ENCODE measurements around the gene TBC1D22A. TPM values are rescaled to one million over a fixed set of nuclear protein-coding genes. Genes with fewer than 3 reads are reported as not detected.

The TBC1D22A gene
- total RNA-seq, 3 donors from 2014 or later, result 29.8 to 31.1 (median 29.9) TPM

GRCh38 chr22:47052236-47053012, 290.0 kb downstream of the TBC1D22A start:
- H3K9me3 Mint-ChIP-seq, result no peaks in the 10 kb centered on the region

GRCh38 chr22:47053013-47053725, 290.7 kb downstream of the TBC1D22A start:
- Mint-ChIP-seq H3K9me3 (no peaks in the 10 kb centered on the region), H3K4me1 (ENCODE audit: low read depth) (peaks cover 2% of the 10 kb centered on the region), H3K27me3 (ENCODE audit: low read depth) (no peaks in the 10 kb centered on the region), H3K36me3 (ENCODE audit: insufficient read depth) (peaks cover 13% of the 10 kb centered on the region), H3K4me3 (no peak overlapping the region)
- ATAC-seq, result no peak
- DNase-seq, result no peak

More at GRCh38 chr22:47052236-47053012, 290.0 kb downstream of the TBC1D22A start:
- ATAC-seq (no peak), DNase-seq (no peak)
- peaks cover 3% of the 10 kb centered on the region for H3K4me1 Mint-ChIP-seq (ENCODE audit: low read depth)
- peaks cover 13% of the 10 kb centered on the region for H3K36me3 Mint-ChIP-seq (ENCODE audit: insufficient read depth)
- H3K27me3 Mint-ChIP-seq (ENCODE audit: low read depth), result no peaks in the 10 kb centered on the region
- H3K4me3 Mint-ChIP-seq, result no peak overlapping the region

- H3K27me3 Mint-ChIP-seq (ENCODE audit: low read depth), result no peaks in the 10 kb centered on the region
Measured at GRCh38 chr22:47053726-47054141, 291.3 kb downstream of the TBC1D22A start.

GRCh38 chr22:47054231-47055072, 292.0 kb downstream of the TBC1D22A start:
- no peak for ATAC-seq
- Mint-ChIP-seq H3K36me3 (ENCODE audit: insufficient read depth) (peaks cover 15% of the 10 kb centered on the region), H3K27me3 (ENCODE audit: low read depth) (no peaks in the 10 kb centered on the region), H3K9me3 (no peaks in the 10 kb centered on the region), H3K4me1 (ENCODE audit: low read depth) (no peaks in the 10 kb centered on the region), H3K4me3 (no peak overlapping the region)
- DNase-seq, result no peak

More at GRCh38 chr22:47053726-47054141, 291.3 kb downstream of the TBC1D22A start:
- H3K4me3 Mint-ChIP-seq, result no peak overlapping the region
- H3K4me1 Mint-ChIP-seq (ENCODE audit: low read depth), result peaks cover 2% of the 10 kb centered on the region
- ATAC-seq (no peak), DNase-seq (no peak)
- H3K36me3 Mint-ChIP-seq (ENCODE audit: insufficient read depth), result peaks cover 13% of the 10 kb centered on the region
- no peaks in the 10 kb centered on the region for H3K9me3 Mint-ChIP-seq

GRCh38 chr22:47055073-47055355, 292.6 kb downstream of the TBC1D22A start:
- ATAC-seq (no peak), DNase-seq (no peak)
- Mint-ChIP-seq H3K27me3 (ENCODE audit: low read depth) (no peaks in the 10 kb centered on the region), H3K9me3 (no peaks in the 10 kb centered on the region), H3K36me3 (ENCODE audit: insufficient read depth) (peaks cover 20% of the 10 kb centered on the region), H3K4me1 (ENCODE audit: low read depth) (no peaks in the 10 kb centered on the region), H3K4me3 (no peak overlapping the region)

GRCh38 chr22:47055461-47055860, 293.0 kb downstream of the TBC1D22A start:
- no peaks in the 10 kb centered on the region for H3K27me3 Mint-ChIP-seq (ENCODE audit: low read depth)
- no peaks in the 10 kb centered on the region for H3K4me1 Mint-ChIP-seq (ENCODE audit: low read depth)
- ATAC-seq (no peak), DNase-seq (no peak)
- peaks cover 20% of the 10 kb centered on the region for H3K36me3 Mint-ChIP-seq (ENCODE audit: insufficient read depth)
- H3K4me3 Mint-ChIP-seq, result no peak overlapping the region
- no peaks in the 10 kb centered on the region for H3K9me3 Mint-ChIP-seq

- peaks cover 20% of the 10 kb centered on the region for H3K36me3 Mint-ChIP-seq (ENCODE audit: insufficient read depth)
- no peaks in the 10 kb centered on the region for H3K4me1 Mint-ChIP-seq (ENCODE audit: low read depth)
- no peaks in the 10 kb centered on the region for H3K9me3 Mint-ChIP-seq
- no peaks in the 10 kb centered on the region for H3K27me3 Mint-ChIP-seq (ENCODE audit: low read depth)
- no peak for ATAC-seq
- H3K4me3 Mint-ChIP-seq, result no peak overlapping the region
- DNase-seq, result no peak
Measured at GRCh38 chr22:47055921-47056320, 293.5 kb downstream of the TBC1D22A start.

GRCh38 chr22:47056361-47056760, 293.9 kb downstream of the TBC1D22A start:
- DNase-seq (no peak), ATAC-seq (no peak)
- H3K27me3 Mint-ChIP-seq (ENCODE audit: low read depth), result no peaks in the 10 kb centered on the region
- no peaks in the 10 kb centered on the region for H3K4me1 Mint-ChIP-seq (ENCODE audit: low read depth)
- no peak overlapping the region for H3K4me3 Mint-ChIP-seq
- H3K36me3 Mint-ChIP-seq (ENCODE audit: insufficient read depth), result peaks cover 24% of the 10 kb centered on the region
- H3K9me3 Mint-ChIP-seq, result no peaks in the 10 kb centered on the region

GRCh38 chr22:47056776-47057470, 294.5 kb downstream of the TBC1D22A start:
- DNase-seq (no peak), ATAC-seq (no peak)
- no peaks in the 10 kb centered on the region for H3K27me3 Mint-ChIP-seq (ENCODE audit: low read depth)
- peaks cover 27% of the 10 kb centered on the region for H3K36me3 Mint-ChIP-seq (ENCODE audit: insufficient read depth)
- H3K4me3 Mint-ChIP-seq, result no peak overlapping the region
- no peaks in the 10 kb centered on the region for H3K9me3 Mint-ChIP-seq
- no peaks in the 10 kb centered on the region for H3K4me1 Mint-ChIP-seq (ENCODE audit: low read depth)

- Mint-ChIP-seq H3K36me3 (ENCODE audit: insufficient read depth) (peaks cover 34% of the 10 kb centered on the region), H3K4me3 (no peak overlapping the region), H3K27me3 (ENCODE audit: low read depth) (no peaks in the 10 kb centered on the region), H3K9me3 (no peaks in the 10 kb centered on the region), H3K4me1 (ENCODE audit: low read depth) (no peaks in the 10 kb centered on the region)
- DNase-seq (no peak), ATAC-seq (no peak)
Measured at GRCh38 chr22:47057916-47058585, 295.6 kb downstream of the TBC1D22A start.

- H3K9me3 Mint-ChIP-seq, result no peaks in the 10 kb centered on the region
- ATAC-seq, result no peak
- no peaks in the 10 kb centered on the region for H3K27me3 Mint-ChIP-seq (ENCODE audit: low read depth)
- no peak overlapping the region for H3K4me3 Mint-ChIP-seq
- DNase-seq, result no peak
- no peaks in the 10 kb centered on the region for H3K4me1 Mint-ChIP-seq (ENCODE audit: low read depth)
- peaks cover 29% of the 10 kb centered on the region for H3K36me3 Mint-ChIP-seq (ENCODE audit: insufficient read depth)
Measured at GRCh38 chr22:47059076-47059475, 296.6 kb downstream of the TBC1D22A start.

GRCh38 chr22:47059701-47060161, 297.3 kb downstream of the TBC1D22A start:
- no peaks in the 10 kb centered on the region for H3K4me1 Mint-ChIP-seq (ENCODE audit: low read depth)
- H3K9me3 Mint-ChIP-seq, result no peaks in the 10 kb centered on the region
- ATAC-seq (no peak), DNase-seq (no peak)
- H3K4me3 Mint-ChIP-seq, result no peak overlapping the region
- H3K36me3 Mint-ChIP-seq (ENCODE audit: insufficient read depth), result peaks cover 29% of the 10 kb centered on the region
- H3K27me3 Mint-ChIP-seq (ENCODE audit: low read depth), result no peaks in the 10 kb centered on the region

- H3K36me3 Mint-ChIP-seq (ENCODE audit: insufficient read depth), result peaks cover 29% of the 10 kb centered on the region
- no peaks in the 10 kb centered on the region for H3K4me1 Mint-ChIP-seq (ENCODE audit: low read depth)
- no peaks in the 10 kb centered on the region for H3K9me3 Mint-ChIP-seq
- DNase-seq, result no peak
- no peak overlapping the region for H3K4me3 Mint-ChIP-seq
- H3K27me3 Mint-ChIP-seq (ENCODE audit: low read depth), result no peaks in the 10 kb centered on the region
- no peak for ATAC-seq
Measured at GRCh38 chr22:47060718-47061117, 298.3 kb downstream of the TBC1D22A start.

All from activated T-cell treated with anti-CD3 and anti-CD28 coated beads, Interleukin-2, amount 50 U/mL, for 4 hours (primary cell).